ENCODE results near the gene IRGQ.
"Not testable (repeated sequence)": the region's sequence is repeated elsewhere in the genome, so short reads cannot be mapped to it uniquely, and the experiment has no call there.

IRGQ gene

GRCh38 chr19:43595999-43596841 lies at the start of gene IRGQ, which contains the start of gene ZNF576:
TSS of gene IRGQ (minus strand) at chr19:43596134. CDS start at chr19:43595338, 796 bp downstream.
TSS of gene ZNF576 (plus strand) at chr19:43596595. CDS start at chr19:43597109, 514 bp downstream.
- DNase-seq: peak; percentile 99

GRCh38 chr19:43644181-43644580 lies 48.2 kb upstream of the IRGQ start:
- DNase-seq: no peak

- DNase-seq: no peak
Measured at GRCh38 chr19:43643326-43643725, 47.4 kb upstream of the IRGQ start.

GRCh38 chr19:43642531-43642930 lies 46.6 kb upstream of the IRGQ start:
- DNase-seq: no peak

- no peak for DNase-seq
Measured at GRCh38 chr19:43641333-43641732, 45.4 kb upstream of the IRGQ start.

- DNase-seq: no peak
Measured at GRCh38 chr19:43640424-43640757, 44.5 kb upstream of the IRGQ start.

- peak; percentile 47 for DNase-seq
Measured at GRCh38 chr19:43639519-43640423, 43.8 kb upstream of the IRGQ start, which contains the start of gene CADM4. TSS of gene CADM4 (minus strand) at chr19:43639850. CDS start at chr19:43639790, 60 bp downstream.

GRCh38 chr19:43638995-43639518 lies 43.1 kb upstream of the IRGQ start:
- DNase-seq: no peak

- DNase-seq: no peak
Measured at GRCh38 chr19:43638214-43638994, 42.5 kb upstream of the IRGQ start.

GRCh38 chr19:43636121-43636683 lies 40.3 kb upstream of the IRGQ start:
- DNase-seq: no peak

- not testable (repeated sequence) for DNase-seq
Measured at GRCh38 chr19:43635561-43635940, 39.6 kb upstream of the IRGQ start.

- DNase-seq: no peak
Measured at GRCh38 chr19:43634872-43635560, 39.1 kb upstream of the IRGQ start.

- DNase-seq: no peak
Measured at GRCh38 chr19:43634506-43634871, 38.6 kb upstream of the IRGQ start.

- no peak for DNase-seq
Measured at GRCh38 chr19:43634068-43634467, 38.1 kb upstream of the IRGQ start.

- DNase-seq: no peak
Measured at GRCh38 chr19:43633520-43633919, 37.6 kb upstream of the IRGQ start.

- no peak for DNase-seq
Measured at GRCh38 chr19:43631491-43631890, 35.6 kb upstream of the IRGQ start.

GRCh38 chr19:43628646-43629326 lies 32.9 kb upstream of the IRGQ start:
- DNase-seq: no peak

GRCh38 chr19:43626838-43627237 lies 30.9 kb upstream of the IRGQ start:
- no peak for DNase-seq

GRCh38 chr19:43625918-43626579 lies 30.1 kb upstream of the IRGQ start:
- DNase-seq: no peak

- DNase-seq: peak; percentile 82
Measured at GRCh38 chr19:43624933-43625332, 29.0 kb upstream of the IRGQ start.

Data from activated CD4-positive, CD25-positive, alpha-beta regulatory T cell treated with anti-CD3 and anti-CD28 coated beads, Interleukin-2, amount 50 U/mL, for 72 hours (primary cell).